ENCODE results near the gene CYP51A1.
"Not testable (repeated sequence)": the region's sequence is repeated elsewhere in the genome, so short reads cannot be mapped to it uniquely, and the experiment has no call there.

Gene CYP51A1

GRCh38 chr7:92156990-92157389 is 22.7 kb upstream of the CYP51A1 start:
- no peak for TF ChIP-seq CTCF (IDR thresholded peaks at IDR 0.05; ENCODE audit: control insufficient read depth, insufficient read depth, low read depth, low read length, missing control alignments)
- DNase-seq (ENCODE audit: low read depth) = no peak
- H3K4me3 ChIP-seq (ENCODE audit: control insufficient read depth, low read depth, low read length) = no peak overlapping the region

- TF ChIP-seq CTCF (IDR thresholded peaks at IDR 0.05; ENCODE audit: control insufficient read depth, insufficient read depth, low read depth, low read length, missing control alignments) = no peak
- no peak overlapping the region for H3K4me3 ChIP-seq (ENCODE audit: control insufficient read depth, low read depth, low read length)
- no peak for DNase-seq (ENCODE audit: low read depth)
Measured at GRCh38 chr7:92155108-92155739, 20.9 kb upstream of the CYP51A1 start.

- no peak for DNase-seq (ENCODE audit: low read depth)
- TF ChIP-seq CTCF (IDR thresholded peaks at IDR 0.05; ENCODE audit: control insufficient read depth, insufficient read depth, low read depth, low read length, missing control alignments) = no peak
- no peak overlapping the region for H3K4me3 ChIP-seq (ENCODE audit: control insufficient read depth, low read depth, low read length)
Measured at GRCh38 chr7:92150450-92151017, 16.3 kb upstream of the CYP51A1 start.

GRCh38 chr7:92149736-92150239 is 15.5 kb upstream of the CYP51A1 start:
- DNase-seq (ENCODE audit: low read depth) = no peak
- H3K4me3 ChIP-seq (ENCODE audit: control insufficient read depth, low read depth, low read length) = no peak overlapping the region
- TF ChIP-seq CTCF (IDR thresholded peaks at IDR 0.05; ENCODE audit: control insufficient read depth, insufficient read depth, low read depth, low read length, missing control alignments) = no peak

GRCh38 chr7:92143192-92143880 is 9.1 kb upstream of the CYP51A1 start:
- H3K4me3 ChIP-seq (ENCODE audit: control insufficient read depth, low read depth, low read length); DNase-seq (ENCODE audit: low read depth): not testable (repeated sequence)

GRCh38 chr7:92142791-92143190 is 8.5 kb upstream of the CYP51A1 start:
- not testable (repeated sequence) for DNase-seq (ENCODE audit: low read depth); H3K4me3 ChIP-seq (ENCODE audit: control insufficient read depth, low read depth, low read length)

GRCh38 chr7:92141161-92141560 is 6.9 kb upstream of the CYP51A1 start:
- TF ChIP-seq CTCF (IDR thresholded peaks at IDR 0.05; ENCODE audit: control insufficient read depth, insufficient read depth, low read depth, low read length, missing control alignments) = no peak
- no peak overlapping the region for H3K4me3 ChIP-seq (ENCODE audit: control insufficient read depth, low read depth, low read length)
- DNase-seq (ENCODE audit: low read depth) = no peak

Data from AG09309 (cell line).